Breast epithelium (tissue), 3 donors: Measurements from ENCODE around the gene CDC45.

ENCODE experiments used
- POLR2A ChIP-seq: fragments of 450-650 bp; IDR thresholded peaks from one replicate; pipeline ENCODE4 v1.6.1; 2016; ENCODE audit warnings: antibody characterized with exemption, mild to moderate bottlenecking, moderate library complexity
- TF ChIP-seq, protein P1 (sequence below), 3 donors: fragments of 450-650 bp; IDR thresholded peaks; one replicate each; pipeline ENCODE4 v1.5.1; 2016 to 2017; ENCODE audit warnings: antibody characterized with exemption in 3 of 3, mild to moderate bottlenecking in 3 of 3, moderate library complexity in 3 of 3

DNA sequence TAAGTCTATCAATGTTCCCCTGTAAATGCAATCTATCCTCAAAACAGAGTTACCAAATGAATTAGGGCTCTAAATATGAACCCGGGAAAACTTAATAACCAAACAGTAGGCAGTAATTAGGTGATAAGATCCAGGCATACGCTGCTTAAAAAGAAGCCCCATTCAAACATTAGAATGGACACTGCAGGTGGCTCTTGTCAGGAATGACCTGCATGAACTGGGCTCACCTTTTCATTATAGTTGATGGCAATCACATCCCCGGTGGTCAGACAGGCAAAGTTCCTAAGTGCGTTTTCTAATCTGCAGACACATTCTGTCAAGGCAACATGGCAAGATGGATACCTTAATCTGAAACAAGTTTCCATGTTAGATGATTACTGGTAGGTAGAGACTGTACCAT lies 14.7 kb upstream of the CDC45 start:
- no peak for TF ChIP-seq POLR2A
- TF ChIP-seq, protein P1, sequence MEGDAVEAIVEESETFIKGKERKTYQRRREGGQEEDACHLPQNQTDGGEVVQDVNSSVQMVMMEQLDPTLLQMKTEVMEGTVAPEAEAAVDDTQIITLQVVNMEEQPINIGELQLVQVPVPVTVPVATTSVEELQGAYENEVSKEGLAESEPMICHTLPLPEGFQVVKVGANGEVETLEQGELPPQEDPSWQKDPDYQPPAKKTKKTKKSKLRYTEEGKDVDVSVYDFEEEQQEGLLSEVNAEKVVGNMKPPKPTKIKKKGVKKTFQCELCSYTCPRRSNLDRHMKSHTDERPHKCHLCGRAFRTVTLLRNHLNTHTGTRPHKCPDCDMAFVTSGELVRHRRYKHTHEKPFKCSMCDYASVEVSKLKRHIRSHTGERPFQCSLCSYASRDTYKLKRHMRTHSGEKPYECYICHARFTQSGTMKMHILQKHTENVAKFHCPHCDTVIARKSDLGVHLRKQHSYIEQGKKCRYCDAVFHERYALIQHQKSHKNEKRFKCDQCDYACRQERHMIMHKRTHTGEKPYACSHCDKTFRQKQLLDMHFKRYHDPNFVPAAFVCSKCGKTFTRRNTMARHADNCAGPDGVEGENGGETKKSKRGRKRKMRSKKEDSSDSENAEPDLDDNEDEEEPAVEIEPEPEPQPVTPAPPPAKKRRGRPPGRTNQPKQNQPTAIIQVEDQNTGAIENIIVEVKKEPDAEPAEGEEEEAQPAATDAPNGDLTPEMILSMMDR (IDR thresholded peaks at IDR 0.05): no peak
